Endothelial cell of umbilical vein (primary cell): Measurements from ENCODE around the gene CHTOP. TPM values are rescaled to one million over a fixed set of nuclear protein-coding genes. Genes with fewer than 3 reads are reported as not detected.

Source experiments
- BruUV-seq: library from RNA; stranded (reverse); fragments of 400-500 nt; replicated peaks from 2 replicates; lab custom pipeline; 2021; lab: Mats Ljungman, UMichigan
- CTCF ChIA-PET: fragments of 300-600, 350-600 bp; sonication (Branson Sonifier 250); formaldehyde crosslinking; loops from one replicate; lab custom pipeline; 2021; ENCODE audit warnings: antibody characterized with exemption, inconsistent platforms; lab: Charles Lee
- POLR2A ChIA-PET: fragments of 300-600, 350-600 bp; sonication (Branson Sonifier 250); formaldehyde crosslinking; loops from one replicate; lab custom pipeline; 2021; ENCODE audit warnings: antibody characterized with exemption, inconsistent platforms; lab: Charles Lee
- DNase-seq: peaks from one replicate; pipeline ENCODE4 v3.0.0-alpha.2; 2011; ENCODE audit warnings: low read depth, low spot score
- FAIRE-seq: peaks from 2 replicates; lab custom pipeline; 2011; peaks lifted over from hg19 to GRCh38; lab: Jason Lieb, UNC
- H2AFZ ChIP-seq: 2 replicates; pipeline ENCODE4 v1.6.0; 2012; ENCODE audit warnings: low read depth, low read length, control low read depth, inconsistent platforms
- H3K27ac ChIP-seq: 2 replicates; pipeline ENCODE4 v1.5.1; 2011; ENCODE audit warnings: low read depth, mild to moderate bottlenecking, control low read depth, low read length, moderate library complexity; ENCODE audit not compliant: insufficient read depth
- H3K27me3 ChIP-seq, 2 experiments: 2 replicates each; pipeline versions ENCODE4 v1.6.0 to v1.6.1; 2011; ENCODE audit warnings: low read length in 2 of 2, mixed read lengths in 1 of 2; ENCODE audit not compliant: control insufficient read depth in 2 of 2, insufficient read depth in 2 of 2
- H3K36me3 ChIP-seq, 2 experiments: 2 replicates in 1 of 2; 3 replicates in 1 of 2; pipeline ENCODE4 v1.5.1; 2011; ENCODE audit warnings: low read length in 2 of 2, mild to moderate bottlenecking in 1 of 2, moderate library complexity in 1 of 2; ENCODE audit not compliant: control insufficient read depth in 2 of 2, insufficient read depth in 2 of 2; ENCODE audit errors: extremely low read depth in 1 of 2
- H3K4me1 ChIP-seq: 3 replicates; pipeline ENCODE4 v1.5.1; 2011; ENCODE audit warnings: mild to moderate bottlenecking, low read length; ENCODE audit not compliant: control insufficient read depth, insufficient read depth; ENCODE audit errors: extremely low read depth
- H3K4me2 ChIP-seq: 2 replicates; pipeline ENCODE4 v1.6.1; 2011; ENCODE audit warnings: low read length, control low read depth, mixed read lengths; ENCODE audit not compliant: insufficient read depth
- H3K4me3 ChIP-seq, 3 experiments: fragments of 200-600 bp in 1 of 3; sonication (generic), shearing (Covaris generic) in 1 of 3; replicated peaks in 1 of 3; 2 replicates each; pipeline ENCODE4 v1.5.1; 2011 to 2016; ENCODE audit warnings: control low read depth in 3 of 3, low read length in 3 of 3, mild to moderate bottlenecking in 2 of 3, inconsistent platforms in 1 of 3, low read depth in 1 of 3, moderate library complexity in 1 of 3; ENCODE audit not compliant: insufficient read depth in 1 of 3
- H3K79me2 ChIP-seq: 2 replicates; pipeline ENCODE4 v1.6.0; 2012; ENCODE audit warnings: low read length, inconsistent platforms; ENCODE audit not compliant: control insufficient read depth, insufficient read depth
- H3K9ac ChIP-seq: replicated peaks from 2 replicates; pipeline ENCODE3; 2011; ENCODE audit warnings: low read length, control low read depth; ENCODE audit not compliant: insufficient read depth; ENCODE audit errors: extremely low read depth
- H3K9me1 ChIP-seq: replicated peaks from 3 replicates; pipeline ENCODE4 v1.6.0; 2011; ENCODE audit warnings: mild to moderate bottlenecking, low read length; ENCODE audit not compliant: control insufficient read depth, insufficient read depth; ENCODE audit errors: extremely low read depth
- H3K9me3 ChIP-seq: replicated peaks from 2 replicates; pipeline ENCODE4 v1.5.1; 2012; ENCODE audit warnings: low read length, inconsistent platforms; ENCODE audit not compliant: control insufficient read depth, insufficient read depth
- H4K20me1 ChIP-seq: replicated peaks from 2 replicates; pipeline ENCODE3; 2011; ENCODE audit warnings: mild to moderate bottlenecking, low read length; ENCODE audit not compliant: control insufficient read depth, insufficient read depth; ENCODE audit errors: extremely low read depth
- CTCF ChIP-seq, 2 donors: IDR thresholded peaks; 1 replicate in 1 of 2; 2 replicates in 1 of 2; pipeline ENCODE4 v1.5.1; 2011; ENCODE audit warnings: low read length in 2 of 2, mild to moderate bottlenecking in 2 of 2, moderate library complexity in 2 of 2, control low read depth in 1 of 2, inconsistent platforms in 1 of 2, low read depth in 1 of 2; ENCODE audit not compliant: insufficient read depth in 1 of 2; ENCODE audit errors: extremely low read depth in 1 of 2
- EZH2 ChIP-seq: IDR thresholded peaks from 2 replicates; pipeline ENCODE4 v1.6.1; 2012; ENCODE audit warnings: borderline replicate concordance, low read depth, mild to moderate bottlenecking, moderate library complexity, low read length, inconsistent platforms; ENCODE audit not compliant: severe bottlenecking
- FOS ChIP-seq: IDR thresholded peaks from 2 replicates; pipeline ENCODE4 v1.6.1; 2011; ENCODE audit warnings: mild to moderate bottlenecking, low read length, moderate library complexity, borderline replicate concordance; ENCODE audit not compliant: insufficient read depth
- GATA2 ChIP-seq: IDR thresholded peaks from 2 replicates; pipeline ENCODE4 v1.7.0; 2011; ENCODE audit warnings: low read depth, mild to moderate bottlenecking, moderate library complexity, mixed read lengths, low read length; ENCODE audit not compliant: insufficient read length, insufficient read depth
- JUN ChIP-seq: IDR thresholded peaks from 2 replicates; pipeline ENCODE4 v1.6.1; 2011; ENCODE audit warnings: borderline replicate concordance, low read depth; ENCODE audit not compliant: insufficient read length, insufficient read depth
- MAX ChIP-seq: IDR thresholded peaks from 2 replicates; pipeline ENCODE4 v1.6.1; 2011; ENCODE audit not compliant: insufficient read depth, insufficient read length
- MYC ChIP-seq: IDR thresholded peaks from one replicate; pipeline ENCODE4 v1.6.1; 2011; ENCODE audit warnings: mild to moderate bottlenecking, low read depth, low read length
- POLR2A ChIP-seq: IDR thresholded peaks from 2 replicates; pipeline ENCODE4 v1.6.1; 2012; ENCODE audit warnings: low read depth, mild to moderate bottlenecking, control low read depth, low read length
- POLR2AphosphoS5 ChIP-seq: IDR thresholded peaks from 2 replicates; pipeline ENCODE4 v1.6.1; 2012; ENCODE audit warnings: low read depth, mild to moderate bottlenecking, control low read depth, low read length, moderate library complexity; ENCODE audit not compliant: insufficient read depth
- dilution Hi-C: fragments of 300-500 bp; cut with MboI; formaldehyde crosslinking; loops from one replicate; pipeline ENCODE4 v1.15.0; 2019; ENCODE audit warnings: low sequenced_read_pairs; ENCODE audit not compliant: extremely low pct_ligation_motif_present
- intact Hi-C: fragments of 100-400 bp; cut with micrococcal nuclease; formaldehyde crosslinking; loops from one replicate; pipeline ENCODE4 v1.10.0; 2022
- polyA plus RNA-seq, 4 experiments: library from polyadenylated mRNA; depleted of rRNA in 3 of 4; stranded (reverse) in 3 of 4; unstranded in 1 of 4; fragments of >200 nt; gene quantifications; 2 replicates each; pipeline versions ENCODE4 v1.2.1 to v1.2.3, GENCODE V29; 2011 to 2012; ENCODE audit warnings: missing spikeins in 1 of 4
- total RNA-seq: library from RNA; stranded (reverse); gene quantifications from 2 replicates; pipeline ENCODE4 v1.2.3, GENCODE V29; 2021

Gene CHTOP
- total and polyA plus RNA-seq, 2 donors (not counting 3 experiments of a cell fraction or from before 2014, with no cell fraction given): 62.0 to 74.4 TPM

- Histone ChIP-seq H3K36me3 (no peaks in the 10 kb centered on the region), H3K9me3 (no peaks in the 10 kb centered on the region), H4K20me1 (no peaks in the 10 kb centered on the region), H3K79me2 (no peaks in the 10 kb centered on the region), H2AFZ (no peak overlapping the region), H3K4me3 (no peak overlapping the region), H3K9ac (no peak overlapping the region), H3K27me3 (no peaks in the 10 kb centered on the region), H3K4me2 (no peak overlapping the region), H3K27ac (no peak overlapping the region), H3K4me1 (no peaks in the 10 kb centered on the region), H3K9me1 (no peaks in the 10 kb centered on the region)
- CTCF ChIA-PET: interaction anchor here (1.4 to 2.7 kb wide), 3 partner anchors 15 to 34 kb away, joined by 5 to 12 read pairs (median 5); partner anchors contain the start of genes S100A1 and S100A13
- dilution Hi-C loops: no loop called here
- TF ChIP-seq CTCF (IDR thresholded peaks at IDR 0.05; ENCODE audit: extremely low read depth in 1 of 2, insufficient read depth in 1 of 2, low read depth in 1 of 2, low read length in 2 of 2): no peak
- FAIRE-seq (no peak), DNase-seq (no peak)
- POLR2A ChIA-PET: interaction anchor here (0.7 to 0.9 kb wide), 2 partner anchors 16 to 35 kb away, joined by 3 to 4 read pairs; partner anchors contain the start of gene S100A13
- no TSS peak for BruUV-seq
- intact Hi-C loops: no loop called here
Measured at GRCh38 chr1:153592748-153593147, 41.1 kb upstream of the CHTOP start.

GRCh38 chr1:153597206-153597605 lies 36.7 kb upstream of the CHTOP start:
- no peak for FAIRE-seq

More at GRCh38 chr1:153597206-153597605, 36.7 kb upstream of the CHTOP start:
- ChIA-PET POLR2A (no interaction called here), CTCF (no interaction called here)
- Histone ChIP-seq H3K27ac (no peak overlapping the region), H3K9ac (no peak overlapping the region), H3K4me3 (no peak overlapping the region), H2AFZ (no peak overlapping the region), H3K4me1 (peaks cover 14% of the 10 kb centered on the region), H3K9me3 (no peaks in the 10 kb centered on the region), H3K36me3 (no peaks in the 10 kb centered on the region), H3K27me3 (no peaks in the 10 kb centered on the region), H3K4me2 (no peak overlapping the region), H4K20me1 (no peaks in the 10 kb centered on the region), H3K79me2 (no peaks in the 10 kb centered on the region), H3K9me1 (no peaks in the 10 kb centered on the region)
- dilution Hi-C loops (no loop called here), intact Hi-C loops (no loop called here)
- TF ChIP-seq JUN (peak; percentile 39), FOS (peak; percentile 67), CTCF (IDR thresholded peaks at IDR 0.05; ENCODE audit: extremely low read depth in 1 of 2, insufficient read depth in 1 of 2, low read depth in 1 of 2, low read length in 2 of 2) (no peak), POLR2AphosphoS5 (no peak), MYC (no peak), POLR2A (no peak), GATA2 (peak; percentile 63), MAX (no peak), EZH2 (no peak)
- peak; percentile 28 for DNase-seq
- BruUV-seq: no TSS peak
